SK-N-MC (cell line): ENCODE data around the gene WBP11.

ENCODE experiments used
- DNase-seq: peaks from one replicate; pipeline ENCODE4 v3.0.0-alpha.2; 2011; ENCODE audit warnings: low read depth, low spot score
- H3K27ac ChIP-seq: fragments of 200-600 bp; sonication (generic); 2 replicates; pipeline ENCODE4 v1.5.1; 2016; ENCODE audit warnings: mixed run types
- H3K36me3 ChIP-seq: fragments of 200-600 bp; sonication (generic); 2 replicates; pipeline ENCODE4 v1.6.1; 2017; ENCODE audit warnings: antibody characterized with exemption, low read length, mixed read lengths; ENCODE audit not compliant: insufficient read depth
- H3K4me3 ChIP-seq: fragments of 200-600 bp; sonication (generic); 2 replicates; pipeline ENCODE4 v1.5.1; 2016
- H3K9ac ChIP-seq: fragments of 200-600 bp; sonication (generic); 2 replicates; pipeline ENCODE4 v1.8.0; 2017; ENCODE audit warnings: mixed run types, mixed read lengths; ENCODE audit not compliant: insufficient read length
- H3K9me3 ChIP-seq: fragments of 200-600 bp; sonication (generic); 2 replicates; pipeline ENCODE4 v1.6.1; 2017; ENCODE audit warnings: low read depth, mild to moderate bottlenecking, antibody characterized with exemption, low read length, moderate library complexity, mixed read lengths
- EZH2 ChIP-seq: fragments of 200-600 bp; sonication (generic); IDR thresholded peaks from one replicate; pipeline ENCODE4 v1.6.1; 2017; ENCODE audit warnings: antibody characterized with exemption
- FOXP2 ChIP-seq: optimal IDR thresholded peaks from 2 replicates; pipeline ENCODE3; 2011; ENCODE audit warnings: mild to moderate bottlenecking, moderate library complexity; ENCODE audit not compliant: insufficient read depth; ENCODE audit errors: extremely low read length, control extremely low read depth
- POLR2AphosphoS5 ChIP-seq: IDR thresholded peaks from 2 replicates; pipeline ENCODE4 v1.6.1; 2012; ENCODE audit warnings: mild to moderate bottlenecking, low read depth, low read length, borderline replicate concordance

Gene WBP11

DNA sequence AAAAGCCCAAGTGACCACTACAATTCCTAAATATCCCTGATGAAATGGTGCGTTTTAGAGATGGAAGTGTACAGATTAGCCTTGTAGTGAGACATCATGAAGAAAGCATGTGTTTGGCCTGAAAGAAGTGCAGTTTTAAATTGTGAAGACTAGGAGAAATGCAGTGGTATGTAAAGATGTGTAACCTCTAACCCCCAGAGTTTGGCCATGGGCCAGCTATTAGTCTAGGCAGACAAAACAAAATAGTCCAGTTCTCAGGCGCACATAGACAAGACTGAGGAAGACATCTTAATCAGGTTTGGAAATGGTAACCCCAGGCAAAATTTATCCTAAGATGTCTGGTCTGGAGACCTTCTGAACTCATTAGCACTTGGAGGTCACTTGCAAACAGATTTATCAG lies 23.4 kb downstream of the WBP11 start:
- H3K4me3 ChIP-seq = no peak overlapping the region
- DNase-seq = no peak
- H3K9me3 ChIP-seq = no peaks in the 10 kb centered on the region
- no peak overlapping the region for H3K9ac ChIP-seq
- no peak overlapping the region for H3K27ac ChIP-seq
- TF ChIP-seq EZH2 (no peak), FOXP2 (no peak), POLR2AphosphoS5 (no peak)
- peaks cover 11% of the 10 kb centered on the region for H3K36me3 ChIP-seq

DNA sequence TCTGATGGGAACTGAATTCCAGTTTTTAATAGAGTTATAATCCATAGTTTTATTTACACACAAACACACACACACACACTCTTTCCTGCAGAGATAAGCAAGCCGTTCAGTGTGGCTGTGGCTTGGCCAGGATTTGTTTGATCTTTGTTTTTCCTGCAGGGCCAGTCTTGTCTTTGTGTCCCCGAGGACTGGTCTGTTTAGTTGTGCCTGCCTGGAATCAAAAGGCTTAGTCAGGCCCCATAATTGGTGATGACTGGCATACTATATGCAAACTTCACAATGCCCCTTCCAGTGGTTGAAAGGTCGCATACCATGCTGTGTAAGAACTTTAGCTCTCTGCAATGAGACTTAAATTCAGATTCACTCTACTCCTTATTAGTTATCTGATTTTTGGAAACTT lies 26.0 kb downstream of the WBP11 start:
- Histone ChIP-seq H3K9ac (no peak overlapping the region), H3K27ac (no peak overlapping the region), H3K9me3 (no peaks in the 10 kb centered on the region), H3K4me3 (no peak overlapping the region), H3K36me3 (no peaks in the 10 kb centered on the region)
- TF ChIP-seq FOXP2 (no peak), POLR2AphosphoS5 (no peak), EZH2 (no peak)
- DNase-seq = no peak

DNA sequence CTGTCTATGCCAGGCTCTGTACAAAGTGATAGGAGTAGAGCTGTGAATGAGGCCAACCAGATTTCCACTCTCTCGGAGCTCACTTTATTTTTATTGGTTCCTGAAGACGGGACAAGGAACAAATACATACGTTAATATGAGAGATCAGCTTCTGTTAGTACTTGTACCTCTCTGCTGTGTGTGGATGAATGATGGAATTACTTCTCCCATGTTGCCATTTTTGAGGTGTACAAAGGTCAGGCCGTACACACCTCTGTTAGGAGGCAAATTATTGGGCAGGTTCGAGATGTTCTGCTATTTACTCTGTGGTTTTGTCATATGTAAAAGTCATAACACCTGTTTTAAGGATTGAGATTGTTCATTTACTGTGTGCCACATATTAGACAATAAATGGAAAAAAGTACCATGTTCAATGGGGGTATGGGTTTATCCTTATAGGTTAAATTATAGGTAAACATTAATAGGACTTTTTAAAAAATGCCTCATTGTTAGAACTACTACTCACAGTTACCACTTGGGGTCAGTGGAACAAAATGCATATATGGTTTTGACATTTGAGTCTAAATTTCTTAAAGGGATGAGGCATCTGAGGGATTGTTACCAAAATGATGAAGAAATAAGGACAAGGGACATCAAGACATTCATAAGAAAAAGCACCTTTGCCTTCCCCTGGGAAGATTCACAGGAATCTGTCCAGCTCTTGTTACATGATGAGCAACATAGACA lies 26.9 kb downstream of the WBP11 start:
- no peak for DNase-seq
- Histone ChIP-seq H3K27ac (no peak overlapping the region), H3K36me3 (no peaks in the 10 kb centered on the region), H3K9me3 (no peaks in the 10 kb centered on the region), H3K9ac (no peak overlapping the region), H3K4me3 (no peak overlapping the region)
- TF ChIP-seq FOXP2 (no peak), EZH2 (no peak), POLR2AphosphoS5 (no peak)

DNA sequence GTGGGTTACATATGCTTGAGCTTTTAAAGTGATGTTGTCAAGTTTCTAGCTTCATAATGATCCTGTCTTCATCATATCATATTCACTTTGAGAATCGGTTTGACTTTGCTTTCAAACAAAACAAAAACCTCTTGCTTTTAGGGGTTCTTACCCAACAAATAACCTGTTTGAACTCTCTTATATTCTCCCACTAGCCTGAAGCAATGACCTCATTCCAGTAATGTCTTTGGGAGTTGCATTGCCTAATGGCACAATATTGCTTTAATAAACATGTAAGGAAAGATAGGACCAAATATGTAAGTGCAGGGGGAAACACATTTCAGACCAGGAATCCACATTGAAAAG lies 27.7 kb downstream of the WBP11 start:
- Histone ChIP-seq H3K9me3 (no peaks in the 10 kb centered on the region), H3K27ac (no peak overlapping the region), H3K4me3 (peak overlapping the region; percentile 77), H3K36me3 (no peaks in the 10 kb centered on the region), H3K9ac (no peak overlapping the region)
- no peak for DNase-seq
- TF ChIP-seq FOXP2 = no peak
- TF ChIP-seq EZH2 = no peak
- TF ChIP-seq POLR2AphosphoS5 = no peak

DNA sequence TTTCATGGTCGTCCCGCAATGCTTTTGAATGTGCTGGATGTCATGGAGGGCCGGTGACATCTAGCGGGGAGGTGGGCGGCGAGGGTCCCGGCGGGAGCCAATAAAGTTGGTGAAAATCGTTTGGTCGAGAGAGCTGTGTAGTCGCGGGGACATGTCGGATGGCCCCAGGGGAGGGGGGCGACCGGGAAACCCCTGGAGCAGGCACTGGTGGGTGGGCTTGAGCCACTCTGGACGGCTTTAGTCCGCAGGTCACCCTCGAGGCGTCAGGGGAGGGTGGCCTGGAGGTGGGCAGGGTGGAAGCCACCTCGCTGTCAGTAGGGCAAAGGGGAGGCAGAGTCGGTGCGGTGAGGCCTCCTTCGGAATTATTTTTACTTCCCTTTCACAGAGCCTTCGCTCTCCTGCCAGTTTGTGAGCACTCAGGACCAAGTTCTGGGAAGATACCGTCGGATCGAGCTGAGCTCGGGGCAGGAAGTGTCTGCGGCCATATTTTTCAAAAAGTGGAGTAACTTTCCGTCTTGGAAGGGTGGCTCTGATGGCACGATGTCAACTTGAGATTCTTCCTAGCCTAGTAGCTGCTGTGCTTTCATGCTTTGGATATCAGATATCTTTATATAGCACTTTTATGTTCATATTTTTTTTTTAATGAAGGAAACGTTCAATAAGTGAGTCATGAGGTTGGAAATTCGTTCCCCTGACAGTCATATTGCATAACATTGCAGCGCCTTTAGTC lies 28.2 kb downstream of the WBP11 start:
- no peak overlapping the region for H3K27ac ChIP-seq
- TF ChIP-seq POLR2AphosphoS5 (no peak), FOXP2 (no peak), EZH2 (no peak)
- peak overlapping the region; percentile 77 for H3K4me3 ChIP-seq
- H3K9ac ChIP-seq = peak overlapping the region; percentile 39
- DNase-seq = no peak
- H3K9me3 ChIP-seq = no peaks in the 10 kb centered on the region
- no peaks in the 10 kb centered on the region for H3K36me3 ChIP-seq

DNA sequence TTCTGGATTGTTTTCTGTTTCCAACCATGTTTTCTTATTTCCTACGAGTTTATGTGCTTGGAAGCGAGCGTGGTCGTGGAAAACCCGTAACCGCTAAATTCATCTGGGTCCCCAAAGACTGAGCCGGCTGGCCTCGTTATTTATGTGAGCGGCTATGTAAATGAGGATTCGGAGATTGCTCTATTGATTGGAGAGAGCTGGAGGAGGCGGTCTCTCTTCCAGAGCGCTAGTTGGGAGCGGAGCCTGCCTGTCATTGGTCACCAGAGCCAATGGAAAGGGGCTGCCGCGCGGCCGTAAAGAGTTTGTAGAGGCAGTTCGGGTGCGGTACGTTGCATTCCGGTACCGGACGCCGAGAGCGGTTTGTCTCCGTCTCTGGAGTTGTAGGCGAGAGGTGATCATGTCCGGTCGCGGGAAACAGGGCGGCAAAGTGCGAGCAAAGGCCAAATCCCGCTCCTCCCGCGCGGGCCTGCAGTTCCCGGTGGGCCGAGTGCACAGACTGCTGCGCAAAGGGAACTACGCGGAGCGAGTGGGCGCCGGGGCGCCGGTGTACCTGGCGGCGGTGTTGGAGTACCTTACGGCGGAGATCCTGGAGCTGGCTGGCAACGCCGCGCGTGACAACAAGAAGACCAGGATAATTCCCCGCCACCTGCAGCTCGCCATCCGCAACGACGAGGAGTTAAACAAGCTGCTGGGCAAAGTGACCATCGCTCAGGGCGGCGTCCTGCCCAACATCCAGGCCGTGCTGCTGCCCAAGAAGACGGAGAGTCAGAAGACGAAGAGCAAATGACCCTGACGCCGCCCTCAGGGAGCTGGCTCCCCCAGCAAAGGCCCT lies 29.0 kb downstream of the WBP11 start:
- no peaks in the 10 kb centered on the region for H3K9me3 ChIP-seq
- H3K36me3 ChIP-seq = no peaks in the 10 kb centered on the region
- TF ChIP-seq EZH2 (no peak), POLR2AphosphoS5 (peak; percentile 54; the same call in 1 of the 2 replicates)
- DNase-seq = peak; percentile 51
- peak overlapping the region; percentile 39 for H3K9ac ChIP-seq
- no peak overlapping the region for H3K27ac ChIP-seq
- H3K4me3 ChIP-seq = peak overlapping the region; percentile 77

DNA sequence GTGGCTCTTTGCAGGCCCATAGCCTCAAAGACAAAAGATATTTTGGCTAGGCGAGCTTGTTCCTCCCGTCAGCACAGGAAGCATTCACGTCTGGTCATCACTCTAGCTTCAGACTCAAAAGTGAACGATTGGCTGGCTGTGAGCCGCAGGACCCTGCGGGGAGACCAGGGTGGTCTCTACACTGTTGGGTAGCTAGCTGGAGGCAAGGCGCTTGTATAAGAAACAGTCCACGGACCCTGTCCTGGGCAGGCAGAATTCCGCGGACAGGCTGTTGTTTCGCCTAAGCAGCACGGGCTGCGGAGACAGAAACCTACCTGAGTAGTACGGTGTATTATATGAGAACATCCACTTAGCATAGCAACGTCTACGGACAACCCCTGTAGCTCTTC lies 29.6 kb downstream of the WBP11 start:
- Histone ChIP-seq H3K4me3 (peak overlapping the region; percentile 77), H3K9ac (no peak overlapping the region)

DNA sequence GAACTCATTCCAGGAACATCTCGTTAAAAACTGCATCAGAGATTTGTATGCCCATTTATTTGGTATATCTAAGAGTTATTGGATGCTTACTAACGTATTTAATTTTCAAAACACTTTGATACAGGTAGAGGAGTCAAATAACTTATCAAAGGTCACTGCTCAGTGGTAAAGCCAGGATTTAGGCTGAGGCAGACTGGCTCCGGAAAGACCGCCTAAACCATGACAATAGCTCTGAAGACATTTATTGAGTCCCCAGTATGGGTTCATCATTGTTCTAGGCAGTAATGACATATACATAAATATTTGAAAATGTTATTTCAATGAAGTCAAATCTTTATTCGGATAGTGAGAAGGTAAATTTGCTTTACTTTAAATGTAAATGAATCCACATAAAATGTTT lies 30.3 kb downstream of the WBP11 start:
- TF ChIP-seq FOXP2 = no peak
- no peak for TF ChIP-seq EZH2
- no peak for TF ChIP-seq POLR2AphosphoS5
- no peaks in the 10 kb centered on the region for H3K36me3 ChIP-seq
- no peak overlapping the region for H3K27ac ChIP-seq
- no peak for DNase-seq
- H3K9me3 ChIP-seq = no peaks in the 10 kb centered on the region
- no peak overlapping the region for H3K9ac ChIP-seq
- no peak overlapping the region for H3K4me3 ChIP-seq

More for the DNA sequence above, 29.6 kb downstream of the WBP11 start:
- Histone ChIP-seq H3K27ac (no peak overlapping the region), H3K9me3 (no peaks in the 10 kb centered on the region), H3K36me3 (no peaks in the 10 kb centered on the region)
- DNase-seq = no peak
- TF ChIP-seq EZH2 (no peak), POLR2AphosphoS5 (no peak), FOXP2 (no peak)
